IPS DF 19.7 (cell line): ENCODE measurements around the gene GNB3.

Source experiments
- DNase-seq: peaks from one replicate; pipeline ENCODE4 v3.0.0-alpha.2; 2013; ENCODE audit warnings: low read depth, low spot score

The GNB3 gene

DNA sequence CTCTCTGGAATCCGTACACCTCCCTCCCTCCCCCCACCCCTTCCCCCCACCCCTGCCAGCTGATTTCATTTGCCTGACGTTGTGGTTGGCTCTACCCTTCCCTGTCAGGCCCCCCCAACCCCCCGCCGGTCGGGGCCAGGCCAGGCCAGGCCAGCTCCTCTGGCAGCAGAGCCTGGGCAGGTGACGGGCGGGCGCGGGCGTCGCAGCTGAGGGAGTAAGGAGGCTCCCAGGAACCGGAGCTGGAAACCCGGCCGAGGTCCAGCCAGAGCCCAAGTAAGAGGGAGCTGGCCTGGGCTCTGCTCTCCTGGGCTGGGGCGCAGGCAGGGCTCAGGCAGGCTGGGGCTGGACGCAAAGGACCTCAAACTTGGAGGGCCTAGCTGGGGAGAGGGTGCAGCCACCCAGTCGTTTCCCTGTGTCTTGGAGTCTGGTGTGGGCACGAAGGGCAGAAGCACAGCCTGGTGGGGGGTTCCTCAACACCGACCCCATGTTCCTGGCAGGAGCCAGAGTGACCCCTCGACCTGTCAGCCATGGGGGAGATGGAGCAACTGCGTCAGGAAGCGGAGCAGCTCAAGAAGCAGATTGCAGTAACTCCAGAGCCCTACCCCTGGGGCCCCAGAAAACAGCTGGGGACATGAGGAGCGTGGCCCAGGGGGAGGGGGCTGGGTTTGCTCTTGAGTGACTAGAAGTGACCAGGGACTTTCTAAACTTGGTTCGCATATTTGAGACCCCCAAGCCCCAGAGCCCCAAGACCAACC, at the start of gene GNB3:
TSS of gene GNB3 (plus strand) at position 165 of the 755 bp plus-strand sequence. CDS start at position 528, 363 bp downstream.
- no peak for DNase-seq

DNA sequence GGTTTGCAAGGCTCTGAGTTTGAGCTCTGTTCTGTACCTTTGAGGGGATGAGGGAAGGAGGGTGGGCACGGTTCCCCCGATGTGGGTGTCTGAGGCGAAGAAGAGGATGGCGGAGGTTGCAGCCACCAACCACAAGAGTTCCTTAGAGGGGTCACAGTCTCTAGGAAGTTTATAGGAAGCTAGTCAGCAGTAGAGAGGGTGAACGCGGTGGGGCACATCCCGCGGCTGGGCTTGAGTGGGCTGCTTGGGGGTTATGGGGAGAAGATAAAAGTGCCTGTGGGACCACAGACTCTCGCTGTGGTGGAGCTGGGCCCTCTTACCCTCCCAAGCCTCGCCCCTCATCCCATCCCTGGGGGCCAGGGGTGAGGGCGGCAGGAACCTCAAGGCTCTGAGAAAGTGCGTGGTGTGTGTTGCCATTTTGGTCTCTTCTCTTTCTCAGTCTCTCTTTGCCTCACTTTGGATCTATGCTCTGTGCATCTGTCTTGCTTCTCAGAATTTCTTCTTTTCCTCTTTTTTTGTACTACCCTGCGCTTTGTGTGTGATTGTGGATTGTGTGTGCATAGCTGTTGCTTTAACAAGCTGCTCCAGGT, 48.7 kb upstream of the GNB3 start:
- no peak for DNase-seq

DNA sequence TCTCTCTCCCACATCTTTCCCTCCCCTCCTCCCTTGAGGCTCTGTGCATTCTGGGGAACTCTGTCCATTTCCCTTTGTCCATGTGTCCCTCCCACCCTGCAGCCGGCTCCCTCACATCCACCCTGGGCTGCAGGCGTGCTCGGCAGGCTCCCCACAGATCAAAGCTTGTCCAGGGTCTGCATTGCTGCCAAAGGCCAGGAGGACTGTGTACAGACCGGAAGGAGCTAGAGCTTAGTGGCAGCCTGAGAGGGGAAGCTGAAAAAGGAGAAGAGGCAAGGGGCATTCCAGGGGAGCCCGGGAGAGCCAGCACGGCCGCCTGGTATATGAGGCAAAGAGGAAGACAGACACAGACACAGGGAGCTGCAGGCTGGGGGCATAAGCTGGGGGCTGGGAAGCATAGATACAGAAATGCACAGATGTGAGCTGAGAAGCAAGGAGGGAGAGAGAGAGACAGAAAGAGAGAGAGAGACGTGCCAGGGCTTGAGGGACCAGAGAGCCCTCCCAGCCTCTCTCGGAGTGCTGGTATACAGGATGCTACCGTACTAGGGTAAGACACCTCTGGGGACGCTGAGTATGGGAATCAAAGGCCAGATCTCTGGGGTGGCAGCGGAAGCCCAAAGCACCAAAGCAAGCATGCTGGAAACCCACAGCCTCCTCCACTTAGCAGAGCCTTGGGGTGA, 48.1 kb upstream of the GNB3 start:
- no peak for DNase-seq

DNA sequence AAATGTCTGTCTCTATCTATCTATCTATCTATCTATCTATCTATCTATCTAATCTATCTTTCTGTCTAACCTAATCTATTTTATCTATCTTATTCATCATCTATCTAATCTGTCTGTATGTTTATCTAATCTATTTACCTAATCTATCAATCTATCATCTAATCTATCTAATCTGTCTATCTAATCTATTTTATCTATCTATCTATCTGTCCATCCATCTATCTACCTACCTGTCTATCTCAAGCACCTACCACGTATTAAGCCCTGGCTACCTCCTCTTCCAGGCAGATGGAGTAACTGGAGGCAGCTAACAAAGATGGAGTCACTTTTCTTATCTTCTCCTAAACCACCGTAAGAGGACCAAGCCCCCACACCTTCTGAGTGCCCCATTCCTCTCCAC, 45.6 kb upstream of the GNB3 start:
- DNase-seq = no peak

DNA sequence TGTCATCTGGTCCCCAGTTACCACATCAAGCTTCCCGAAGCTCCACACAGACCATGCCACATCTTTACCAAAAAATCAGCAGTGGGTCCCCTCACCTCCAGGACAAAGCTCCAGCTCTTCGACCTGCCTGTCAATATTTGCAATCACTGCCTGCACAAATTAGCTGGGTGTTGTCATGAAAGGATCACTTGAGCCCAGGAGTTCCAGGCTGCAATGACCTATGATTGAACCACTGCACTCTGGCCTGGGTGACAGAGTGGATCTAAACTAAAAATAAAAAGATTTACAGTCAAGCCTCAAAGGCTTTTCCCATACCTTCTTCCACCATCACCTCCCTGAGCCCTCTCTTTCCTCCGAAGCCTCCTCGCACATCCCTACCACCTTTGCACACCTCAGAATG, 44.1 kb upstream of the GNB3 start:
- DNase-seq = no peak

DNA sequence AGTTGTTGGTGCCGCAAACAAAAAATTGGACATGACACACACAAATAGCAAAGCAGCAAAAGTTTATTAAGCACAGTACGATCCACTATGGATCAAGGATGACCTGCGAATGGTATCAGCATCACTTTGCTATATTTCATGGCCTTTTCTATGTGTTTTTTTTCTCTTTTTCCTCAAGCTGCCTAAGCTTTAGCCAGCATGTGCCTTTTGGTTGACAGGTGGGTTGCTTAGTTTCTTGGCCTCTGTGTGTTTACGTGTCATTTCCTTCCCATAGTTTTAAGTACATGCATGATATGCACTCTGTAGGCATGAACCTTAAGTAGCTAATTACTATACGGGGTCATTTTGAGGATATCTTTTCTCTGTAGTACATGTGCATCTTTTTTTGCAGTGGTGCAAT, 41.6 kb upstream of the GNB3 start:
- DNase-seq = no peak

DNA sequence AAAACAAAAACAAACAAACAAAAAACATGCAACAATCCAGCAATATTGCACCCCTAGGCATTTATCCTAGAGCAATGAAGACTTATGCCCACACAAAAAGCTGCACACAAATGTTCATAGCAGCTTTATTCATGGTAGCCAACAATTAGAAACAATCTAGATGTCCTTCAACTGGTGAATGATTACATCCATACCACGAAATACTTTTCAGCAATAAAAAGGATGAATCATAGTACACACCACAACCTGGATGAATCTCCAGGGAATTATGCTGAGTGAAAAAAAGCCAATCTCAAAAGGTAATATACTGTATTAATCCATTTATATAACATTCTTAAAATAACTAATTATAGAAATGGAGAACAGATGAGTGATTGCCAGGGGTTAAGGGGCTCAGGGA, 33.6 kb upstream of the GNB3 start:
- DNase-seq = no peak

DNA sequence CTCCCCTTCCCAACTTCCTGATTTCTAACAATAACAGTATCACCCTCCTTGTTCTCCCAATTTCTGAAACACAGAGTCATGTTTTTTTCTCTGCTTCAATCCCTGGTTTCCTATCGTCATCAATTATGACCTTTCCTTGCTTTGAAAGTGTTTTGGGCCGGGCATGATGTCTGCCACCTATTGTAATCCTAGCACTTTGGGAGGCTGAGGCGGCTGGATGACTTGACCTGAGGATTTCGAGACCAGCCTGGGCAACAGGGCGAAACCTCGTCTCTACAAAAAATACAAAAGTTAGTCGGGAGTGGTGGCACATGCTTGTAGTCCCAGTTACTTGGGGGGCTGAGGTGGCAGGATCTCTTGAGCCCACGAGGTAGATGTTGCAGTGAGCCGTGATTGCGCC, 31.7 kb upstream of the GNB3 start:
- DNase-seq = no peak

DNA sequence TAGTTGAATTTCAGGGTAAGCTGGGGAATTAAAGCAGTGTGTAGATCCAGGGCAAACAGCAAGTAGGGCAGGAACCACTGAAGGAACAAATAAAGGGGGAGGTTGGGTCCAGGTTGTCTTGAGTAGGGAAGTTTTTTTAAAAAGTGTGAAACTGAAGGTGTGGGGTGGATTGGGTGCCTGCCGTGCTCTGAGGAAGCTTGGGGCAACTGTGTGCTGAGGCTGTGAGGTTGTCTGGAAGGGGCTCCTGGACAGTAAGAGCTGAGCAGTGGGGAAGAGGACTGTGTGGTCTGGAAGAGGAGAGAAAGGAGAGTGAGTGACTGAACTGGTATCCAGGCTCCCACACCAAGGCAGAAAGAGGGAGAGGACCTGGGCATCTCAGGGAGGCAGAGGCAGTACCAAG, 30.0 kb upstream of the GNB3 start:
- no peak for DNase-seq

DNA sequence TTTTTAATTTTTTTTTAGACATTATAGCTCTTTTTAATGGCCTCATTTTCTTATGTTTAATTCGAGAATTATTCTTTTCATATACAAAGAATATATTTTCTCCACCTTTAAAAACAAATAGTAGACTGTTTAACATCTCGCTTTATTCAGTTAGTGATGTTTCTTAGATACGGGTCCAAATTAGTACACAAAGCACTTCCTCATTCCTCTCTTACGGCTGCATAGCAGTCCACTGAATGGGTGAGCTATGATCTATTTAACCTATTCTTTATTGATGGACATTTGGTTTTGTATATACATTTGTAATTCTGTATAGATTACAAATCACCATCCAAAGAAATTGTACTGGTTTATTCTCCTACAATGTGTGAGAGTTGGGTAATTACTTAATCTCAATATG, 27.4 kb upstream of the GNB3 start:
- no peak for DNase-seq

DNA sequence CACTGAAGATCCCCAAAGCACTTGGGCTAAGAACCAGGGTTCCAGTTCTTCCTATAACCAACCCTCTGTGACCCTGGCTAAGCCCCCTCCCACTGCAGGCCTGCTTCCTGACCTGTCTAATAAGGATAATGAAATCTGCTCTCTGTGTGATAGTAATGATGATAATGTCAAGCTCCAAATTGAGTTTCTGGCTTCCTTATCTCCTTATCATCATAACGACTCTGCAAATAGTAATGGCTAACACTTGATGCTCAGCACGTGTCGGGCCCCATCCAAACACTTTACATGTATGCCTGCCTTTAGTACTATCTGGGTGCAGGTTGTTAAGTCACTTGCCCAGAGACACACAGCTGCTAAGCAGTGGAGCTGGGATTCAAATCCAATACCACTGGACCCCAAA, 24.1 kb upstream of the GNB3 start:
- DNase-seq = no peak

DNA sequence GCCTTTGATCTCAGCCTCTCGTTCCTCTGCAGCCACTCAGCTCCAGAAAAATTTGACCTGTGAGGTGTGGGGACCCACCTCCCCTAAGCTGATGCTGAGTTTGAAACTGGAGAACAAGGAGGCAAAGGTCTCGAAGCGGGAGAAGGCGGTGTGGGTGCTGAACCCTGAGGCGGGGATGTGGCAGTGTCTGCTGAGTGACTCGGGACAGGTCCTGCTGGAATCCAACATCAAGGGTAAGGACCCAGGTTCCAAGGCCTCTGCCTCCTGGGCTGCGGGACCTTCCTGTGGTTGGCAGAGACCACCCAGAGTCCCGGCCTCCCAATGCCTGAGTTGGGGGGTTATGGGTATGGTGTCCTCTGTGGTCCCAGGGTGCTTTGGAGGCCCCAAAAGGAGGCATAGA, 23.6 kb upstream of the GNB3 start:
- DNase-seq = no peak

DNA sequence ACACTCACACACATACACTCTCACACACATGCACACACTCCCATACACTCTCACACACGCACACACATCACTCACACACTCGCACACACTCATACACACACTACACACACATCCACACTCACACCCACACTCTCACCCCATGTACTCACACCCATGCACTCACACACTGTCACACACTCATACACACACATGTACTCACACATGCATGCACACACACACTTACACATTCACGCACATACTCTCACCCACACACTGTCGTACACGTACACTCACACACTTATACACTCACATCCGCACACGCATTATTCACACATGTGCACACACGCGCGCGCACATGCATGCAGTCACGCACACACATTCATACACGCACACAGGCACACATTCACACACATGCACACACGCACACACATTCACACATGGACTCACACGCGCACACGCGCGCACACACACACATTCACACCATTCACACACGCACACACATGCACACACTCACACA, 23.0 kb upstream of the GNB3 start:
- no peak for DNase-seq

DNA sequence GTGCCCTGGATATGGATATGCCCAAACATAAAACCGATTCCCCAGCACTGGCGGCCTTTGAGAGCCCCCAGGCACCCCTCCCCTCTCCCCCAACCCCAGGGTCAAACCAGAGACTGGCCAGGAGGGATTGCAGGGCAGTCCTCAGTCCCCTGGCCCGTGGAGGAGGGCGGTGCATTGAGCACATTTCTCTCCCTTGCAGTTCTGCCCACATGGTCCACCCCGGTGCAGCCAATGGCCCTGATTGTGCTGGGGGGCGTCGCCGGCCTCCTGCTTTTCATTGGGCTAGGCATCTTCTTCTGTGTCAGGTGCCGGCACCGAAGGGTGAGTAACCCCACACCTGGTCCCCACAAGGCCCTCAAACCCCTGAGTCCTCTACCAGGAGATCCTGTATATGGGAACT, 22.5 kb upstream of the GNB3 start:
- DNase-seq = no peak

DNA sequence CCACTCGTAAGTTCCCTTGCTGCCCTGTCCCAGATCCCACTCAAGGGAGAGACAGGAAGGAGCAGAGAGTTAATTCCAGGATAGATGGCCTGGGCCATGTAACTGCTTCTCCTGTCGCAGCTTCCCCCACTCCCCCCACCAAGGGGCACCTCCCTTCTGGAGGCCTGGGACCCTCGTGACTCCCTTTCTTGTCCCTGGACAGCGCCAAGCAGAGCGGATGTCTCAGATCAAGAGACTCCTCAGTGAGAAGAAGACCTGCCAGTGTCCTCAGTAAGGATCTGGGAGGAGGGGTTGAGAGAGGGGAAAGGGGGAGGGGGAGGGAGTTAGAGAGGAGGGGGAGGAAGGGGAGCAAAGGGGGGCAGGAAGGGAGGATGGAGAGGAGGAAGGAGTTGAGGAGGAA, 22.1 kb upstream of the GNB3 start:
- no peak for DNase-seq

DNA sequence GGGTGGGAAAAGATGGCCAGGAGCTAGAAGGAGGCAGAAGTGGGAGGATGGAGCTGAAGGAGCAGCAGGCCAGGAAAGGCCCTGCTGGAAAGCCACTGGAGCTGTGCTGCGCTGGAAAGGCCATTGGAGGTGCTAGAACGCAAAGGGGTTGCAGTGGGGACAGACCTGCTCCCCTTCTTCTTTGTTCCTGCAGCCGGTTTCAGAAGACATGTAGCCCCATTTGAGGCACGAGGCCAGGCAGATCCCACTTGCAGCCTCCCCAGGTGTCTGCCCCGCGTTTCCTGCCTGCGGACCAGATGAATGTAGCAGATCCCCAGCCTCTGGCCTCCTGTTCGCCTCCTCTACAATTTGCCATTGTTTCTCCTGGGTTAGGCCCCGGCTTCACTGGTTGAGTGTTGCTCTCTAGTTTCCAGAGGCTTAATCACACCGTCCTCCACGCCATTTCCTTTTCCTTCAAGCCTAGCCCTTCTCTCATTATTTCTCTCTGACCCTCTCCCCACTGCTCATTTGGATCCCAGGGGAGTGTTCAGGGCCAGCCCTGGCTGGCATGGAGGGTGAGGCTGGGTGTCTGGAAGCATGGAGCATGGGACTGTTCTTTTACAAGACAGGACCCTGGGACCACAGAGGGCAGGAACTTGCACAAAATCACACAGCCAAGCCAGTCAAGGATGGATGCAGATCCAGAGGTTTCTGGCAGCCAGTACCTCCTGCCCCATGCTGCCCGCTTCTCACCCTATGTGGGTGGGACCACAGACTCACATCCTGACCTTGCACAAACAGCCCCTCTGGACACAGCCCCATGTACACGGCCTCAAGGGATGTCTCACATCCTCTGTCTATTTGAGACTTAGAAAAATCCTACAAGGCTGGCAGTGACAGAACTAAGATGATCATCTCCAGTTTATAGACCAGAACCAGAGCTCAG, 21.4 kb upstream of the GNB3 start:
- no peak for DNase-seq

DNA sequence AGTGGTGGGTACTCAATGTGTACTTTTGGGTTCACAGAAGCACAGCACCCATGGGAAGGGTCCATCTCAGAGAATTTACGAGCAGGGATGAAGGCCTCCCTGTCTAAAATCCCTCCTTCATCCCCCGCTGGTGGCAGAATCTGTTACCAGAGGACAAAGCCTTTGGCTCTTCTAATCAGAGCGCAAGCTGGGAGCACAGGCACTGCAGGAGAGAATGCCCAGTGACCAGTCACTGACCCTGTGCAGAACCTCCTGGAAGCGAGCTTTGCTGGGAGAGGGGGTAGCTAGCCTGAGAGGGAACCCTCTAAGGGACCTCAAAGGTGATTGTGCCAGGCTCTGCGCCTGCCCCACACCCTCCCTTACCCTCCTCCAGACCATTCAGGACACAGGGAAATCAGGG, 20.6 kb upstream of the GNB3 start:
- DNase-seq = no peak

DNA sequence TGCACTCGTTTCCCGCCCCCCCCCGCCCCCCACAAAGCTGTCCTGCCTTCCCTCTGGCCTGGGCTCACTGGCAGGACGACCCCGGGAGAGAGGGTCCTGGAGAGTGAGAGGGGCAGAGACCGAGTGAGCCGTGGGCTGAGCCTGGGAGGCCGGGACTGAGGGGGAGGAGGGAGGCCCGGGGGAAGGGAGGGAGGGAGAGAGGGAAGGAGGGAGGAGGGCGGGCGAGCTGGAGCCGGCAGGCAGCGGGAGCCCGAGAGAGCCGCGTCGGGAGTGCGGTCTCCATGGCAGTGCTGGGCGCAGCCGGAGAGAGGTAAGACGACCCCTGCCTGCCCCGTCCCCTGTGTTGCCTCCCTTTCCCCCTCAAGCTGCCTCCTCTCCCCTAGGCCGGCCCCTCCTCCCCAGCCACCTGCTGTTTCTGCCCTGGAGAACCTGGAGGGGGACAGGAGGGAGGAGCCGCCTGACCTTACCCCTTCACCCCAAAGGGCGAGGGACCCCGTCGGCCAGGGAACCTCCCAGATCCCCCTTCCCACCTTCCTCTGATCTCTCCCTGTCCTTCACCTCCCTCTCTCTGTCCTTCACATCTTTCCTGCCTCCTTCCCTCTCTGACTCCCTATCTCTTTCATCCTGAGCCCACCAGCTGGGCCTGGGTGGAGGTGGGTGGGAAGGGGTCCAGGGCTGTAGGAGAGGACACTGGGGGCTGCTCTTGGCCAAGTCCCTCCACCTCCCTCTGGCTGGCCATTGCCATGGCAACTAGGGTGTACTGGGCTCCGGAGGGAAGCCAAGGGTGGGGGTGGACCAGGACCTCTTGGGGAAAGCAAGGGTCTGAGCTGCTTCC, 18.9 kb upstream of the GNB3 start, which contains the start of gene GPR162:
TSS of gene GPR162 (plus strand) at position 231 of the 835 bp plus-strand sequence. CDS start 2,078 bp downstream, outside the sequence.
- DNase-seq = peak; percentile 78

DNA sequence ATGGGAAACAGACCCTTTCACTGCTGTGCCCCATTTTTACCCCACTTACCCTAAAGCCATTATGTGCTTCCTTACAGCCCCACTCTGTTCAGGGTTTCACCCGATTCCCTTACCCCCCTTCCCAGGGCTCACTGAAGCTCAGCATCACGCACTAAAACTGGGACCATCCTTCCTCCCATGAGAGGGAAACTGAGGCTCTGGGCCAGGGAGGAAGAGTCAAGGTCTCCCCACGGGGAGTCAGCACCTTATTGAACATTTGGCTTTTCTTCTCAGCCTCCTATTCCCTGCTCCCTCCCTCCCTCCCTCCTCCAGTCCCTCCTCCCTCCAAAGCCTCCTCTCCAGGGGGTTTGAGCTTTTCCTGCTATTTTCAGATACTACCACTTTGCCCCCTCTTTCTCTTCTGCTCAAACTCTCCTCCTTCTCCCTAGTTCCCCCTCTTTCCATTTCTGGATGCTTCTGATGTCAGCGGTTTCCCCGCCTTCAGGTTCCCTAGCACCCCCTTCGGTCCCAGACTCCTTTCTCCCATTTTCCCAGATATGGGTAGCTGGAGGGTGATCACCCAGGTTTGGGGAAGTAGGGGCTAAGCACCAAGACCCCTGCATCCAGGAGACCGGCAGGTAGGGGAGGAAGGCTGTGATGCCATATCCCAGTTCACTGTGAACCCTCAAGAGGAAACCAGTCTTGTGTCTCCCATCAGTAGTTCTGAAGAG, 18.1 kb upstream of the GNB3 start:
- no peak for DNase-seq
